ENCODE results near the gene SMIM44.

DNA sequence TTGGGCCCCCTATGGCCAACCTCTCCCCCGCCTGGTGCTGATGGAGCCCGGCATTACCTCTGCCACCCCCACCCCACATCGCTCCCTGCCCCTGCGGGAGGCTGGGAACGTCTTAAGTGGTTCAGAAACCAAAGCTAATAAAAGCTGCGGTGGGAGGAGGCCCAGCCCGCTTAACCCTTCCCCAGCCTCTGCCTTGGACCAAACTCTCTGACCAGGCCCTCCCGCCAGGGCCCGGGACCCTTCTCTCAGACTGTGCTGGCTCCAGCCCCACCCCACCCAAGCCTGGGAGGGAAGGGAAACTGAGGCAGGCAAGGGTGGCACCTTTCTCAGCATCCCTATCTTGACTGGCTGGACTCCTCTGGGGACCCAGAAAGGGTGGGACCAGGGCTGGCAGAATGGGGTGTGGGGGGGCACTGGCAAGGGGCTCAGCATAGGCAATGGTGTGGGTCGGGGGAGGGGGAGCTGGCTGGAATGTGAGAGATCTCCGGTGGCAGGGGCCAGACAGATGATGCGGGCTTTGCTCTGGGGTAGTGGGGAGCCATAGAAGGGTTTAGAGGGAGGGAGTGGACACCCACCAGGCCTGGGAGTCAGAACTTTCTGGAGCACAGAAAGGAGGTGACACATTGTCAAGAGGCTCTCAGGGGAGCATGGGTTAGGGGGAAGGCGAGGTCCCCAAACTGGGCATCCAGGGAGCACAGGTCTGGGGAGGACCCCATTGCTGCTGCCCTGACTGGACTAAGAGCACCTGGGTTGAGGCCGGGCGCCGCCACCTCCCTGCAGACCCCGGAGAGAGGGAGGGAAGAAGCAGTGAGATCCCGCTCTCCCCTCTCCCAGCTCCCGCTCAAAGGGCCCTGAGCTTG is 24.8 kb downstream of the SMIM44 start:
- TF ChIP-seq CTCF (IDR thresholded peaks at IDR 0.05) (no peak), POLR2A (IDR thresholded peaks at IDR 0.05) (no peak), EP300 (IDR thresholded peaks at IDR 0.05) (no peak), POLR2AphosphoS5 (IDR thresholded peaks at IDR 0.05) (no peak)
